H1 (cell line): ENCODE measurements around the gene RCAN3. TPM values are rescaled to one million over a fixed set of nuclear protein-coding genes. Genes with fewer than 3 reads are reported as not detected.

Experiments
- CTCF ChIA-PET: fragments of 300-600 bp; sonication (Branson Sonifier 250); formaldehyde crosslinking; loops from one replicate; lab custom pipeline; 2021; ENCODE audit not compliant: partially characterized antibody; lab: Charles Lee
- POLR2A ChIA-PET: fragments of 300-600 bp; sonication (Branson Sonifier 250); formaldehyde crosslinking; loops from one replicate; lab custom pipeline; 2021; ENCODE audit warnings: inconsistent platforms; ENCODE audit not compliant: partially characterized antibody; lab: Charles Lee
- DNase-seq, 2 experiments: peaks; one replicate each; pipeline versions ENCODE4 v3.0.0 to v3.0.0-alpha.2; 2010 to 2022; ENCODE audit warnings: low spot score in 2 of 2, low read depth in 1 of 2, mixed read lengths in 1 of 2
- FAIRE-seq: peaks from 2 replicates; lab custom pipeline; 2011; peaks lifted over from hg19 to GRCh38; lab: Jason Lieb, UNC
- H2AFZ ChIP-seq: 2 replicates; pipeline ENCODE4 v1.8.1; 2012; ENCODE audit warnings: low read length, inconsistent platforms
- H2AK5ac ChIP-seq: 2 replicates; pipeline ENCODE4 v1.6.1; 2013; ENCODE audit warnings: low read depth, low read length
- H2BK120ac ChIP-seq: replicated peaks from 2 replicates; pipeline ENCODE3; 2013; ENCODE audit warnings: low read depth, low read length, inconsistent platforms
- H2BK12ac ChIP-seq: 2 replicates; pipeline ENCODE4 v1.6.1; 2013; ENCODE audit warnings: low read depth, low read length
- H2BK15ac ChIP-seq: 2 replicates; pipeline ENCODE4 v1.6.1; 2013; ENCODE audit warnings: low read length
- H2BK20ac ChIP-seq: 2 replicates; pipeline ENCODE4 v1.6.1; 2013; ENCODE audit warnings: low read length
- H2BK5ac ChIP-seq: 2 replicates; pipeline ENCODE4 v1.6.1; 2013; ENCODE audit warnings: low read depth, low read length
- H3K14ac ChIP-seq: 2 replicates; pipeline ENCODE4 v1.6.1; 2013; ENCODE audit warnings: inconsistent platforms; ENCODE audit not compliant: insufficient read length
- H3K18ac ChIP-seq: 2 replicates; pipeline ENCODE4 v1.6.1; 2013; ENCODE audit warnings: low read length; ENCODE audit errors: extremely low read depth
- H3K23ac ChIP-seq: 2 replicates; pipeline ENCODE4 v1.6.1; 2013; ENCODE audit warnings: inconsistent platforms; ENCODE audit not compliant: insufficient read length
- H3K23me2 ChIP-seq: 2 replicates; pipeline ENCODE4 v1.6.1; 2013; ENCODE audit warnings: low read depth, low read length
- H3K27ac ChIP-seq: 2 replicates; pipeline ENCODE4 v1.6.1; 2011; ENCODE audit warnings: low read depth, low read length, inconsistent platforms
- H3K27me3 ChIP-seq, 4 experiments: replicated peaks in 1 of 4; 1 replicate in 1 of 4; 2 replicates in 3 of 4; pipeline versions ENCODE4 v1.6.1 to v1.8.1; 2011 to 2013; ENCODE audit warnings: low read length in 3 of 4, mild to moderate bottlenecking in 3 of 4, inconsistent platforms in 2 of 4, mixed read lengths in 2 of 4, moderate library complexity in 1 of 4; ENCODE audit not compliant: control insufficient read depth in 3 of 4, insufficient read depth in 3 of 4; ENCODE audit errors: extremely low read depth in 1 of 4
- H3K36me3 ChIP-seq, 4 experiments: 2 replicates each; pipeline versions ENCODE4 v1.6.1 to v1.8.1; 2011 to 2013; ENCODE audit warnings: mild to moderate bottlenecking in 4 of 4, low read length in 3 of 4, moderate library complexity in 2 of 4, control low read depth in 1 of 4, inconsistent platforms in 1 of 4; ENCODE audit not compliant: insufficient read depth in 4 of 4, control insufficient read depth in 2 of 4
- H3K4ac ChIP-seq: replicated peaks from 2 replicates; pipeline ENCODE3; 2013; ENCODE audit warnings: low read length, low read depth, mixed read lengths, inconsistent platforms; ENCODE audit not compliant: insufficient read length
- H3K4me1 ChIP-seq, 4 experiments: replicated peaks in 1 of 4; 1 replicate in 1 of 4; 2 replicates in 3 of 4; pipeline versions ENCODE4 v1.6.1 to v1.8.1; 2011 to 2013; ENCODE audit warnings: low read length in 3 of 4, inconsistent platforms in 2 of 4, mixed read lengths in 1 of 4; ENCODE audit not compliant: insufficient read depth in 4 of 4, control insufficient read depth in 3 of 4
- H3K4me2 ChIP-seq, 2 experiments: 2 replicates each; pipeline versions ENCODE4 v1.6.1 to v1.8.1; 2011 to 2013; ENCODE audit warnings: low read depth in 2 of 2, low read length in 2 of 2, control low read depth in 1 of 2, inconsistent platforms in 1 of 2, mild to moderate bottlenecking in 1 of 2; ENCODE audit not compliant: insufficient read depth in 1 of 2
- H3K4me3 ChIP-seq, 4 experiments: fragments of 200-600, 300-600 bp in 1 of 4; sonication (generic), shearing (Covaris generic), sonication (Bioruptor Twin) in 1 of 4; 2 replicates each; pipeline versions ENCODE4 v1.5.1 to v1.8.1; 2011 to 2016; ENCODE audit warnings: low read length in 4 of 4, low read depth in 3 of 4, control low read depth in 2 of 4, inconsistent platforms in 2 of 4, mild to moderate bottlenecking in 2 of 4, mixed read lengths in 1 of 4, moderate library complexity in 1 of 4; ENCODE audit not compliant: insufficient read depth in 2 of 4; ENCODE audit errors: extremely low read depth in 1 of 4
- H3K56ac ChIP-seq: replicated peaks from 2 replicates; pipeline ENCODE3; 2013; ENCODE audit warnings: low read depth, mild to moderate bottlenecking, mixed read lengths, low read length, inconsistent platforms; ENCODE audit not compliant: insufficient read length
- H3K79me1 ChIP-seq: 2 replicates; pipeline ENCODE4 v1.6.1; 2013; ENCODE audit warnings: low read depth, low read length, control low read depth
- H3K79me2 ChIP-seq, 2 experiments: 2 replicates each; pipeline versions ENCODE4 v1.6.1 to v1.8.1; 2012 to 2013; ENCODE audit warnings: low read length in 2 of 2, mild to moderate bottlenecking in 2 of 2, inconsistent platforms in 1 of 2; ENCODE audit not compliant: insufficient read depth in 2 of 2, control insufficient read depth in 1 of 2
- H3K9ac ChIP-seq, 4 experiments: replicated peaks in 1 of 4; 1 replicate in 1 of 4; 2 replicates in 3 of 4; pipeline versions ENCODE4 v1.6.1 to v1.8.1; 2011 to 2013; ENCODE audit warnings: low read depth in 3 of 4, low read length in 3 of 4, control low read depth in 2 of 4, mild to moderate bottlenecking in 2 of 4, moderate library complexity in 2 of 4, inconsistent platforms in 1 of 4; ENCODE audit errors: extremely low read depth in 1 of 4
- H3K9me3 ChIP-seq, 2 experiments: 2 replicates each; pipeline versions ENCODE4 v1.6.1 to v1.8.1; 2012 to 2013; ENCODE audit warnings: mild to moderate bottlenecking in 2 of 2, moderate library complexity in 2 of 2, control low read depth in 1 of 2, inconsistent platforms in 1 of 2, low read depth in 1 of 2, low read length in 1 of 2, mixed read lengths in 1 of 2; ENCODE audit not compliant: insufficient read depth in 2 of 2
- H4K20me1 ChIP-seq, 2 experiments: replicated peaks in 1 of 2; 2 replicates each; pipeline versions ENCODE3 to v1.8.1; 2011 to 2013; ENCODE audit warnings: inconsistent platforms in 2 of 2, low read length in 2 of 2, mild to moderate bottlenecking in 1 of 2; ENCODE audit not compliant: insufficient read depth in 2 of 2, control insufficient read depth in 1 of 2
- H4K5ac ChIP-seq: 2 replicates; pipeline ENCODE4 v1.6.1; 2013; ENCODE audit warnings: low read length, low read depth, mixed read lengths, inconsistent platforms; ENCODE audit not compliant: insufficient read length
- H4K8ac ChIP-seq: 2 replicates; pipeline ENCODE4 v1.8.0; 2013; ENCODE audit warnings: mild to moderate bottlenecking, moderate library complexity, low read length, inconsistent platforms; ENCODE audit not compliant: insufficient read depth; ENCODE audit errors: extremely low read depth
- H4K91ac ChIP-seq: replicated peaks from 2 replicates; pipeline ENCODE3; 2013; ENCODE audit warnings: low read length, mixed read lengths, inconsistent platforms; ENCODE audit not compliant: insufficient read length
- ASH2L ChIP-seq: fragments of 200-600, 300-600 bp; sonication (generic); IDR thresholded peaks from one replicate; pipeline ENCODE4 v1.7.1; 2017; ENCODE audit warnings: low read length
- CBX5 ChIP-seq: fragments of 300-800, 300-1000 bp; sonication (generic); IDR thresholded peaks from 2 replicates; pipeline ENCODE4 v1.7.1; 2016; ENCODE audit warnings: antibody characterized with exemption, low read length, low read depth
- CHD1 ChIP-seq: IDR thresholded peaks from 2 replicates; pipeline ENCODE4 v1.6.1; 2012; ENCODE audit warnings: low read depth, low read length, improper control_type of control experiment
- CHD2 ChIP-seq: IDR thresholded peaks from 2 replicates; pipeline ENCODE4 v1.6.1; 2012; ENCODE audit warnings: low read length, improper control_type of control experiment
- EGR1 ChIP-seq: IDR thresholded peaks from 2 replicates; pipeline ENCODE4 v1.6.1; 2011; ENCODE audit warnings: low read depth, low read length, borderline replicate concordance
- HDAC2 ChIP-seq, 2 experiments: fragments of 300-600 bp in 1 of 2; sonication (generic) in 1 of 2; IDR thresholded peaks; 2 replicates each; pipeline ENCODE4 v1.6.1; 2011 to 2012; ENCODE audit warnings: low read depth in 2 of 2, low read length in 2 of 2, mild to moderate bottlenecking in 2 of 2, moderate library complexity in 2 of 2, borderline replicate concordance in 1 of 2, inconsistent platforms in 1 of 2
- JUN ChIP-seq: IDR thresholded peaks from 2 replicates; pipeline ENCODE4 v1.6.1; 2011; ENCODE audit warnings: low read depth, mild to moderate bottlenecking, improper control_type of control experiment, low read length
- NRF1 ChIP-seq: IDR thresholded peaks from 2 replicates; pipeline ENCODE4 v1.6.1; 2011; ENCODE audit warnings: mild to moderate bottlenecking, low read depth, low read length, improper control_type of control experiment
- RNF2 ChIP-seq: fragments of 200-900, 300-1000 bp; sonication (generic); IDR thresholded peaks from 2 replicates; pipeline ENCODE4 v1.7.1; 2016; ENCODE audit warnings: borderline replicate concordance, low read depth, mild to moderate bottlenecking, antibody characterized with exemption, low read length; ENCODE audit not compliant: poor library complexity, severe bottlenecking; ENCODE audit errors: missing control alignments
- SRF ChIP-seq: IDR thresholded peaks from 2 replicates; pipeline ENCODE4 v1.6.1; 2011; ENCODE audit warnings: mild to moderate bottlenecking, low read depth, low read length, moderate library complexity
- TAF7 ChIP-seq: optimal IDR thresholded peaks from 2 replicates; pipeline ENCODE3; 2011; ENCODE audit warnings: low read depth, mild to moderate bottlenecking, inconsistent platforms, low read length, moderate library complexity, borderline replicate concordance
- TEAD4 ChIP-seq: IDR thresholded peaks from 2 replicates; pipeline ENCODE4 v1.6.1; 2012; ENCODE audit warnings: low read depth, low read length, inconsistent platforms, mixed read lengths
- WGBS, 2 experiments: shearing (Covaris generic) in 1 of 2; methylation state at CpG; one replicate each; pipeline versions ENCODE4 v1.1.6 to v1.1.7; 2013 to 2015; ENCODE audit warnings: low lambda C conversion rate in 2 of 2, mixed read lengths in 2 of 2, inconsistent platforms in 1 of 2, low coverage in 1 of 2, missing lambda C conversion rate in 1 of 2; ENCODE audit not compliant: insufficient replicate concordance in 2 of 2, insufficient coverage in 1 of 2, insufficient read length in 1 of 2; ENCODE audit errors: extremely low coverage in 1 of 2, missing lambda C conversion rate in 1 of 2; 5-methylcytosine and 5-hydroxymethylcytosine counted together
- polyA plus RNA-seq, 7 experiments: library from polyadenylated mRNA; depleted of rRNA in 3 of 7; stranded (reverse) in 5 of 7; unstranded in 2 of 7; fragments of >200 nt in 5 of 7; fragments of 200-250 nt in 2 of 7; gene quantifications; 1 replicate in 5 of 7; 2 replicates in 1 of 7; 4 replicates in 1 of 7; pipeline versions ENCODE4 v1.2.1 to v1.2.3, GENCODE V29; 2011 to 2013; ENCODE audit warnings: missing spikeins in 2 of 7, mixed read lengths in 2 of 7
- total RNA-seq: library from RNA; stranded (reverse); fragmentation: NEBNext Ultra II Directional; extraction: Animal tissue kit (Norgen Biotek cat#: 25700); gene quantifications from 2 replicates; pipeline ENCODE4 v1.2.1, GENCODE V29; 2021
- TF ChIP-seq, protein P1 (sequence below): IDR thresholded peaks from 2 replicates; pipeline ENCODE4 v1.6.1; 2012; ENCODE audit warnings: low read length, inconsistent platforms

RCAN3 gene
- total and polyA plus RNA-seq, 2 of the 8 experiments (the other 6 are each of a cell fraction or from before 2014, with no cell fraction given): 5.6 to 16.6 TPM

DNA sequence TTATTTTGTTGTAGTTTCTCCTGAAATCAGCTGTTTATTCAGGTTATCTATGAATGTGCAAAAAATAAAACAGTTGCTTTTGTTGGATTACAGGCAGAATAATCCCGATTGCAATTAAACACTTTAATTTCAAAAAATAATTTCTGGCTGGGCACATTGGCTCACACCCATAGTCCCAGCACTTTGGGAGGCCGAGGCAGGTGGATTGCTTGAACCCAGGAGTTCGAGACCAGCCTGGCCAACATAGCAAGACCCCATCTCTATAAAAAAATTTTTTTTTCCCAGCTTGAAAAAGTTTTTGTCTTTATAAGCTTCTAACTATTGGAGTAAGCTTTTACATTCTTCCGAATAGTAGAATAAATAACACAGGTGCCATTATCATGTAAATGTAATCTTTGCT lies 15.3 kb downstream of the RCAN3 start:
- H2BK12ac ChIP-seq: no peak overlapping the region
- WGBS, 2 experiments: 95% methylated on average over 4 of the region's 4 CpGs; no CpG with 5 or more reads in 1 of the 2 experiments
- no peak overlapping the region for H2BK20ac ChIP-seq
- H3K27ac ChIP-seq: no peak overlapping the region
- H3K27me3 ChIP-seq: no peaks in the 10 kb centered on the region; a peak in 1 of 7 replicates
- H4K20me1 ChIP-seq: no peaks in the 10 kb centered on the region
- no peak overlapping the region for H2BK15ac ChIP-seq
- ChIA-PET CTCF (interaction anchor here (0.6 to 10.9 kb wide), 5 partner anchors 10 to 208 kb away, joined by 3 to 85 read pairs (median 3); no protein-coding TSS in a partner anchor), POLR2A (no interaction called here)
- no peak overlapping the region for H3K9ac ChIP-seq
- no peaks in the 10 kb centered on the region for H3K79me1 ChIP-seq
- no peaks in the 10 kb centered on the region for H3K9me3 ChIP-seq
- no peak overlapping the region for H3K4ac ChIP-seq
- DNase-seq (no peak), FAIRE-seq (no peak)
- no peak overlapping the region for H4K91ac ChIP-seq
- H3K36me3 ChIP-seq: no peaks in the 10 kb centered on the region
- no peak overlapping the region for H2BK5ac ChIP-seq
- no peak overlapping the region for H3K4me3 ChIP-seq
- H3K14ac ChIP-seq: no peak overlapping the region
- no peak overlapping the region for H3K4me2 ChIP-seq
- H3K56ac ChIP-seq: no peak overlapping the region
- no peaks in the 10 kb centered on the region for H3K79me2 ChIP-seq
- H3K23me2 ChIP-seq: no peaks in the 10 kb centered on the region
- H4K8ac ChIP-seq: no peak overlapping the region
- H3K23ac ChIP-seq: no peak overlapping the region
- H4K5ac ChIP-seq: no peak overlapping the region
- H3K18ac ChIP-seq: no peak overlapping the region
- H2BK120ac ChIP-seq: no peak overlapping the region
- H3K4me1 ChIP-seq: no peaks in the 10 kb centered on the region; a peak in 1 of 7 replicates
- H2AFZ ChIP-seq: no peak overlapping the region
- no peak for TF ChIP-seq NRF1
- TF ChIP-seq ASH2L: no peak
- no peak for TF ChIP-seq EGR1
- TF ChIP-seq CBX5: no peak
- no peak for TF ChIP-seq CHD2
- TF ChIP-seq TEAD4: no peak
- TF ChIP-seq, protein P1, sequence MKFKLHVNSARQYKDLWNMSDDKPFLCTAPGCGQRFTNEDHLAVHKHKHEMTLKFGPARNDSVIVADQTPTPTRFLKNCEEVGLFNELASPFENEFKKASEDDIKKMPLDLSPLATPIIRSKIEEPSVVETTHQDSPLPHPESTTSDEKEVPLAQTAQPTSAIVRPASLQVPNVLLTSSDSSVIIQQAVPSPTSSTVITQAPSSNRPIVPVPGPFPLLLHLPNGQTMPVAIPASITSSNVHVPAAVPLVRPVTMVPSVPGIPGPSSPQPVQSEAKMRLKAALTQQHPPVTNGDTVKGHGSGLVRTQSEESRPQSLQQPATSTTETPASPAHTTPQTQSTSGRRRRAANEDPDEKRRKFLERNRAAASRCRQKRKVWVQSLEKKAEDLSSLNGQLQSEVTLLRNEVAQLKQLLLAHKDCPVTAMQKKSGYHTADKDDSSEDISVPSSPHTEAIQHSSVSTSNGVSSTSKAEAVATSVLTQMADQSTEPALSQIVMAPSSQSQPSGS: no peak
- TF ChIP-seq SRF: no peak
- TF ChIP-seq CHD1: no peak
- TF ChIP-seq RNF2: no peak
- TF ChIP-seq HDAC2 (IDR thresholded peaks at IDR 0.05; ENCODE audit: borderline replicate concordance in 1 of 2, low read depth in 2 of 2, low read length in 2 of 2): no peak
- TF ChIP-seq TAF7: no peak
- no peak for TF ChIP-seq JUN
- H2AK5ac ChIP-seq: no peak overlapping the region
